ENCODE data around the gene CAPRIN1.

CAPRIN1 gene

GRCh38 chr11:34148504-34149165, 97.1 kb downstream of the CAPRIN1 start:
- peaks cover 13% of the 10 kb centered on the region for H3K36me3 ChIP-seq (ENCODE audit: control insufficient read depth, insufficient read depth, low read length)
- peak; percentile 49 for DNase-seq
- H3K27ac ChIP-seq (ENCODE audit: low read depth, low read length), result peak overlapping the region; percentile 32
- H3K4ac ChIP-seq (ENCODE audit: low read depth, low read length), result no peak overlapping the region
- H2BK120ac ChIP-seq (ENCODE audit: low read depth, low read length), result no peak overlapping the region
- H3K4me3 ChIP-seq (ENCODE audit: low read length), result no peak overlapping the region
- H3K79me1 ChIP-seq (ENCODE audit: low read length), result no peaks in the 10 kb centered on the region
- no peak overlapping the region for H3K23ac ChIP-seq (ENCODE audit: low read length)
- no peak overlapping the region for H3K4me2 ChIP-seq (ENCODE audit: low read length)
- no peak overlapping the region for H3K9ac ChIP-seq (ENCODE audit: low read length)
- no peaks in the 10 kb centered on the region for H3K27me3 ChIP-seq (ENCODE audit: insufficient read depth, low read length, poor library complexity)
- no peak overlapping the region for H2AK5ac ChIP-seq (ENCODE audit: low read length)
- no peaks in the 10 kb centered on the region for H3K4me1 ChIP-seq (ENCODE audit: control insufficient read depth, low read depth, low read length)
- no peaks in the 10 kb centered on the region for H3K79me2 ChIP-seq (ENCODE audit: control insufficient read depth, insufficient read depth, low read length)
- no peak overlapping the region for H4K5ac ChIP-seq (ENCODE audit: low read length)
- H3K56ac ChIP-seq (ENCODE audit: low read length), result no peak overlapping the region
- no peak overlapping the region for H2BK5ac ChIP-seq (ENCODE audit: low read length)
- no CpG with 5 or more reads among the region's 16 CpGs for WGBS (ENCODE audit: extremely low coverage, insufficient coverage, low lambda C conversion rate)
- H4K8ac ChIP-seq (ENCODE audit: low read depth, low read length), result no peak overlapping the region
- H3K18ac ChIP-seq (ENCODE audit: low read length), result no peak overlapping the region
- H2BK15ac ChIP-seq (replicated peaks; ENCODE audit: low read depth), result no peak overlapping the region

DNA sequence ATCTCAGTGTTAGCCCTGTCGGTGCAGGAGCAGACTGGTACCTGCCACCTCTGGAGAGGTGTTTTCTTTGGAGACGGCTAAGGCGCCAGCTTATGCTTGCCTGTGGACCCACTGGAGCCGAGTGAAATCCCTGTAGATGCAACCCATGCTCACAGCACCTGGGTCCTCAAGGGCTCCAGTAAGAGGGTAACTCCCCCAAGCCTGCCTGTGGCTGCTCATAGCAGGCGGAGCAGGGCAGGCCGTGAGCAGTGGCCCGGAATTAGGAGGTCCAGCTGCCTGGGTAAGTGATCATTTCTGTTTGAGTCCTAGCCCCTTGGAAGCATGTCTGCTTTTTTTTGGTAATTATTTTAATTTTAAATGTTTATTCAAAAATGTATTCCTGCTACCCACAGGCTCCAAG, 97.7 kb downstream of the CAPRIN1 start:
- Histone ChIP-seq H3K27ac (ENCODE audit: low read depth, low read length) (peak overlapping the region; percentile 32), H4K8ac (ENCODE audit: low read depth, low read length) (no peak overlapping the region), H3K27me3 (ENCODE audit: insufficient read depth, low read length, poor library complexity) (no peaks in the 10 kb centered on the region), H2BK5ac (ENCODE audit: low read length) (no peak overlapping the region), H3K4ac (ENCODE audit: low read depth, low read length) (no peak overlapping the region), H3K18ac (ENCODE audit: low read length) (no peak overlapping the region), H3K4me2 (ENCODE audit: low read length) (no peak overlapping the region), H4K5ac (ENCODE audit: low read length) (no peak overlapping the region), H3K4me1 (ENCODE audit: control insufficient read depth, low read depth, low read length) (no peaks in the 10 kb centered on the region), H3K56ac (ENCODE audit: low read length) (peak overlapping the region; percentile 25), H3K79me2 (ENCODE audit: control insufficient read depth, insufficient read depth, low read length) (no peaks in the 10 kb centered on the region), H3K9ac (ENCODE audit: low read length) (no peak overlapping the region), H2BK15ac (replicated peaks; ENCODE audit: low read depth) (no peak overlapping the region), H2AK5ac (ENCODE audit: low read length) (no peak overlapping the region), H3K79me1 (ENCODE audit: low read length) (no peaks in the 10 kb centered on the region), H3K4me3 (ENCODE audit: low read length) (no peak overlapping the region), H3K36me3 (ENCODE audit: control insufficient read depth, insufficient read depth, low read length) (peaks cover 13% of the 10 kb centered on the region), H3K23ac (ENCODE audit: low read length) (no peak overlapping the region), H2BK120ac (ENCODE audit: low read depth, low read length) (no peak overlapping the region)
- DNase-seq, result no peak
- no CpG with 5 or more reads among the region's 7 CpGs for WGBS (ENCODE audit: extremely low coverage, insufficient coverage, low lambda C conversion rate)

DNA sequence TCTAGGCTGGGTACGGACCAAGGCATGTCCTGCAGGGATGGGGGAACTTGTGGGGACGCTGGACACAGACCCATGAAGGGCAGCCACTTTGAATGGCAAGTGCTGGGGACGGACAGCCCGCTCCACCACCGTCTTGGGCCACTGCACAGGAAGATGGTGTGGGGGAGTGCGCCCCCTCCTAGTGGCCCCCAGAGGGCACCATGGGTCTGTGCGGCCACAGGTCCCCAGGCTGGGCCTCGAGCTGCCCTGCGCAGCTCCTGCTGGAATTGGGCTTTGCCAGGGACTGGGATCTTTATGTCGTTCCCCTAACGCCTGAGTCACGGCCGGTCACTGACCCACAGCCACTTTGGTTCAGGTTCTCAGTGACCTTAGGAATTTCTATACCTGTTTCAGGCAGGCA, 98.3 kb downstream of the CAPRIN1 start:
- no peak overlapping the region for H3K4me2 ChIP-seq (ENCODE audit: low read length)

DNA sequence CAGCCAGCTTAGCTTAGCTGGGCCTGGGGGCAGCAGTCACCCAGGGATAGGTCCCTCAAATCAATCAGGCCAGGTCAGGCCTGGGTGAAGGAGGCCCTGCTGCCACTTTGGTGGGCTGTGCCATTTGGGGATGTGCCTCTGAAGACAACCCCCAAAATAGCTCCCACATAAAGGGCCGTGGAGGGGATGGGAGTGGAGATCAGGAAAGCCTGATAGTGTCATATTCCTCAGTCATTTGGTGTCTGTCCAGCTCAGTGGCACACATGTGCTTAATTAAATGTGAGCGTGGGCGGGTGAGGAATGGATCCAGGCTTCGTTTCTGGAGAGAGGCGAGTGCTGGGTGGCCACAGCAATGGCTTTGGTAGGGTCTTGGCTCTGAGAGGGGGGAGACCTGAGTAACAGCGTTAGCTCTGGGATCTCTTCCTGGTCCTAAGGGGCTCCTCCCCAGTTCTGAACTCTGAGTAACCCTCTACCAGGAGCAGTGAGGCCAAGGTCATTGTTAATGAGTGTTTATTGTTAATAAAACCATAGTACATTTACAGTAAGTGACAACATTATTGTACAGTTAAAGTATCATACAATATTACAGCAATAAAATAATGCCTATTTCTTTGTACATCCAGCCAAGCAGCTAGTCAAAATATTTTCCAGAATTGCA, 99.1 kb downstream of the CAPRIN1 start:
- Histone ChIP-seq H3K23ac (ENCODE audit: low read length) (no peak overlapping the region), H4K8ac (ENCODE audit: low read depth, low read length) (no peak overlapping the region), H3K4me3 (ENCODE audit: low read length) (no peak overlapping the region), H2AK5ac (ENCODE audit: low read length) (no peak overlapping the region), H2BK120ac (ENCODE audit: low read depth, low read length) (no peak overlapping the region), H3K27ac (ENCODE audit: low read depth, low read length) (no peak overlapping the region), H3K56ac (ENCODE audit: low read length) (no peak overlapping the region), H3K4me1 (ENCODE audit: control insufficient read depth, low read depth, low read length) (no peaks in the 10 kb centered on the region), H3K18ac (ENCODE audit: low read length) (no peak overlapping the region), H3K4me2 (ENCODE audit: low read length) (no peak overlapping the region), H3K27me3 (ENCODE audit: insufficient read depth, low read length, poor library complexity) (no peaks in the 10 kb centered on the region), H3K79me1 (ENCODE audit: low read length) (no peaks in the 10 kb centered on the region), H2BK15ac (replicated peaks; ENCODE audit: low read depth) (no peak overlapping the region), H3K79me2 (ENCODE audit: control insufficient read depth, insufficient read depth, low read length) (no peaks in the 10 kb centered on the region), H4K5ac (ENCODE audit: low read length) (no peak overlapping the region), H3K4ac (ENCODE audit: low read depth, low read length) (no peak overlapping the region), H2BK5ac (ENCODE audit: low read length) (no peak overlapping the region), H3K36me3 (ENCODE audit: control insufficient read depth, insufficient read depth, low read length) (peaks cover 8% of the 10 kb centered on the region), H3K9ac (ENCODE audit: low read length) (no peak overlapping the region)
- DNase-seq, result no peak
- no CpG with 5 or more reads among the region's 6 CpGs for WGBS (ENCODE audit: extremely low coverage, insufficient coverage, low lambda C conversion rate)

More for the DNA sequence above, 98.3 kb downstream of the CAPRIN1 start:
- peaks cover 11% of the 10 kb centered on the region for H3K36me3 ChIP-seq (ENCODE audit: control insufficient read depth, insufficient read depth, low read length)
- no peak overlapping the region for H3K4me3 ChIP-seq (ENCODE audit: low read length)
- H3K9ac ChIP-seq (ENCODE audit: low read length), result no peak overlapping the region
- H2AK5ac ChIP-seq (ENCODE audit: low read length), result no peak overlapping the region
- no peaks in the 10 kb centered on the region for H3K79me2 ChIP-seq (ENCODE audit: control insufficient read depth, insufficient read depth, low read length)
- no peak overlapping the region for H3K56ac ChIP-seq (ENCODE audit: low read length)
- no peak overlapping the region for H2BK5ac ChIP-seq (ENCODE audit: low read length)
- H4K5ac ChIP-seq (ENCODE audit: low read length), result no peak overlapping the region
- no peak overlapping the region for H3K27ac ChIP-seq (ENCODE audit: low read depth, low read length)
- H3K27me3 ChIP-seq (ENCODE audit: insufficient read depth, low read length, poor library complexity), result no peaks in the 10 kb centered on the region
- no peaks in the 10 kb centered on the region for H3K4me1 ChIP-seq (ENCODE audit: control insufficient read depth, low read depth, low read length)
- DNase-seq, result peak; percentile 48
- H4K8ac ChIP-seq (ENCODE audit: low read depth, low read length), result no peak overlapping the region
- H3K18ac ChIP-seq (ENCODE audit: low read length), result no peak overlapping the region
- no peaks in the 10 kb centered on the region for H3K79me1 ChIP-seq (ENCODE audit: low read length)
- H3K4ac ChIP-seq (ENCODE audit: low read depth, low read length), result no peak overlapping the region
- WGBS (ENCODE audit: extremely low coverage, insufficient coverage, low lambda C conversion rate), result no CpG with 5 or more reads among the region's 13 CpGs
- no peak overlapping the region for H2BK120ac ChIP-seq (ENCODE audit: low read depth, low read length)
- no peak overlapping the region for H2BK15ac ChIP-seq (replicated peaks; ENCODE audit: low read depth)
- no peak overlapping the region for H3K23ac ChIP-seq (ENCODE audit: low read length)
